NB4 (cell line): ENCODE measurements around the gene GABRG3.

Source experiments
- DNase-seq: peaks from one replicate; pipeline ENCODE4 v3.0.0; 2010; ENCODE audit warnings: low read depth
- H3K4me3 ChIP-seq: one replicate; pipeline ENCODE4 v1.5.1; 2011; ENCODE audit warnings: mild to moderate bottlenecking, low read depth, low read length, moderate library complexity
- CTCF ChIP-seq: IDR thresholded peaks from one replicate; pipeline ENCODE4 v1.5.1; 2012; ENCODE audit warnings: low read depth, low read length
- MAX ChIP-seq: IDR thresholded peaks from 2 replicates; pipeline ENCODE4 v1.6.1; 2011; ENCODE audit warnings: low read depth, low read length
- MYC ChIP-seq: IDR thresholded peaks from 2 replicates; pipeline ENCODE4 v1.6.1; 2011; ENCODE audit warnings: low read depth, low read length
- POLR2A ChIP-seq: IDR thresholded peaks from 2 replicates; pipeline ENCODE4 v1.6.1; 2011; ENCODE audit warnings: mild to moderate bottlenecking; ENCODE audit not compliant: insufficient read length; ENCODE audit errors: extremely low read depth

GABRG3 gene

GRCh38 chr15:26945046-26945445, 25.9 kb upstream of the GABRG3 start:
- TF ChIP-seq POLR2A = no peak
- no peak for TF ChIP-seq MYC
- TF ChIP-seq CTCF = no peak
- no peak for TF ChIP-seq MAX
- H3K4me3 ChIP-seq = no peak overlapping the region
- DNase-seq = no peak

- DNase-seq = no peak
- no peak overlapping the region for H3K4me3 ChIP-seq
These were observed 21.0 kb upstream of the GABRG3 start for GRCh38 chr15:26950001-26950400.

GRCh38 chr15:26954403-26954802, 16.6 kb upstream of the GABRG3 start:
- H3K4me3 ChIP-seq = no peak overlapping the region
- no peak for DNase-seq
- no peak for TF ChIP-seq MYC
- TF ChIP-seq MAX = no peak
- no peak for TF ChIP-seq CTCF
- no peak for TF ChIP-seq POLR2A

More at GRCh38 chr15:26950001-26950400, 21.0 kb upstream of the GABRG3 start:
- TF ChIP-seq MAX = no peak
- no peak for TF ChIP-seq CTCF
- no peak for TF ChIP-seq POLR2A
- no peak for TF ChIP-seq MYC

- no peak for TF ChIP-seq MAX
- TF ChIP-seq CTCF = no peak
- no peak for TF ChIP-seq MYC
- TF ChIP-seq POLR2A = no peak
- no peak for DNase-seq
- H3K4me3 ChIP-seq = no peak overlapping the region
These were observed 3.2 kb upstream of the GABRG3 start for GRCh38 chr15:26967719-26968269.

GRCh38 chr15:26968806-26969205, 2.2 kb upstream of the GABRG3 start:
- no peak for DNase-seq
- H3K4me3 ChIP-seq = no peak overlapping the region
- no peak for TF ChIP-seq CTCF
- no peak for TF ChIP-seq MYC
- no peak for TF ChIP-seq MAX
- no peak for TF ChIP-seq POLR2A
